SK-N-SH (cell line): Measurements from ENCODE around the gene PPP2R2B. TPM values are rescaled to one million over a fixed set of nuclear protein-coding genes. Genes with fewer than 3 reads are reported as not detected.

Source experiments
- CTCF ChIA-PET: fragments of 300-600, 350-600 bp; formaldehyde crosslinking; extraction: SDS; loops from one replicate; lab custom pipeline; 2021; lab: Yijun Ruan, JAX
- POLR2A ChIA-PET: fragments of 350-600 bp; sonication (Branson Sonifier 250); formaldehyde crosslinking; extraction: SDS; loops from one replicate; lab custom pipeline; 2020; ENCODE audit warnings: antibody characterized with exemption, inconsistent platforms; lab: Yijun Ruan, JAX
- DNase-seq: peaks from one replicate; pipeline ENCODE4 v3.0.0; 2012
- H2AFZ ChIP-seq: fragments of 200-600 bp; sonication (generic); 2 replicates; pipeline ENCODE4 v1.8.1; 2016; ENCODE audit warnings: antibody characterized with exemption, mild to moderate bottlenecking, low read depth
- H3F3A ChIP-seq: fragments of 200-600 bp; sonication (generic); replicated peaks from 2 replicates; pipeline ENCODE3; 2016; ENCODE audit warnings: antibody characterized with exemption, mild to moderate bottlenecking; ENCODE audit not compliant: insufficient read depth
- H3K27ac ChIP-seq, 2 experiments: fragments of 200-500 bp in 1 of 2; fragments of 200-600 bp in 1 of 2; sonication (Bioruptor generic) in 1 of 2; sonication (generic), shearing (Covaris generic) in 1 of 2; 2 replicates each; pipeline versions ENCODE4 v1.5.1 to v1.6.1; 2014 to 2016; ENCODE audit warnings: low read depth in 2 of 2, inconsistent platforms in 1 of 2, low read length in 1 of 2, mild to moderate bottlenecking in 1 of 2, mixed read lengths in 1 of 2
- H3K27me3 ChIP-seq: fragments of 200-600 bp; sonication (generic), shearing (Covaris generic); 2 replicates; pipeline ENCODE4 v1.6.1; 2016; ENCODE audit warnings: mixed run types; ENCODE audit not compliant: insufficient read depth
- H3K36me3 ChIP-seq, 2 experiments: fragments of 200-500 bp in 1 of 2; fragments of 200-600 bp in 1 of 2; sonication (Bioruptor generic) in 1 of 2; sonication (generic) in 1 of 2; replicated peaks in 1 of 2; 2 replicates each; pipeline versions ENCODE3 to v1.5.1; 2014 to 2016; ENCODE audit warnings: low read length in 1 of 2, mild to moderate bottlenecking in 1 of 2; ENCODE audit not compliant: insufficient read depth in 2 of 2, control insufficient read depth in 1 of 2
- H3K4me1 ChIP-seq, 2 experiments: fragments of 200-500 bp in 1 of 2; fragments of 200-600 bp in 1 of 2; sonication (Bioruptor generic) in 1 of 2; sonication (generic), shearing (Covaris generic) in 1 of 2; 2 replicates each; pipeline versions ENCODE4 v1.5.1 to v1.6.1; 2014 to 2016; ENCODE audit warnings: low read depth in 1 of 2, low read length in 1 of 2, mixed run types in 1 of 2; ENCODE audit not compliant: insufficient read depth in 2 of 2, control insufficient read depth in 1 of 2
- H3K4me2 ChIP-seq: fragments of 200-600 bp; sonication (generic), shearing (Covaris generic); 2 replicates; pipeline ENCODE4 v1.6.1; 2017; ENCODE audit warnings: mixed run types
- H3K4me3 ChIP-seq, 2 experiments: fragments of 200-500 bp in 1 of 2; fragments of 200-600 bp in 1 of 2; sonication (Bioruptor generic) in 1 of 2; sonication (generic), shearing (Covaris generic) in 1 of 2; 2 replicates each; pipeline versions ENCODE4 v1.5.1 to v1.8.1; 2014 to 2016; ENCODE audit warnings: low read depth in 2 of 2, inconsistent platforms in 1 of 2, low read length in 1 of 2, mild to moderate bottlenecking in 1 of 2, mixed read lengths in 1 of 2, moderate library complexity in 1 of 2
- H3K79me2 ChIP-seq: fragments of 200-600 bp; sonication (generic); 2 replicates; pipeline ENCODE4 v1.8.1; 2017; ENCODE audit warnings: mild to moderate bottlenecking; ENCODE audit not compliant: insufficient read depth
- H3K9ac ChIP-seq: fragments of 200-600 bp; sonication (generic); 2 replicates; pipeline ENCODE4 v1.6.1; 2017; ENCODE audit warnings: mixed run types
- H3K9me2 ChIP-seq: fragments of 200-600 bp; sonication (generic); 2 replicates; pipeline ENCODE4 v1.6.1; 2017; ENCODE audit warnings: mixed run types
- H3K9me3 ChIP-seq: fragments of 200-600 bp; sonication (generic); 2 replicates; pipeline ENCODE4 v1.6.1; 2017; ENCODE audit warnings: mixed run types, mild to moderate bottlenecking, moderate library complexity
- H4K20me1 ChIP-seq: fragments of 200-600 bp; sonication (generic); 2 replicates; pipeline ENCODE4 v1.6.1; 2017; ENCODE audit warnings: mild to moderate bottlenecking, mixed run types; ENCODE audit not compliant: insufficient read depth
- EP300 ChIP-seq, 2 experiments: IDR thresholded peaks; 2 replicates each; pipeline versions ENCODE4 v1.4.0 to v1.6.1; 2012; ENCODE audit warnings: borderline replicate concordance in 1 of 2, low read depth in 1 of 2, low read length in 1 of 2
- EZH2phosphoT487 ChIP-seq: fragments of 200-600 bp; sonication (generic); IDR thresholded peaks from 2 replicates; pipeline ENCODE4 v1.6.1; 2017; ENCODE audit warnings: low read depth, mixed run types, mild to moderate bottlenecking, antibody characterized with exemption, moderate library complexity, borderline replicate concordance
- FOSL2 ChIP-seq: IDR thresholded peaks from 2 replicates; pipeline ENCODE4 v1.4.0; 2012; ENCODE audit warnings: low read depth, mild to moderate bottlenecking, moderate library complexity, borderline replicate concordance
- FOXJ3 ChIP-seq: sonication (generic); formaldehyde crosslinking; IDR thresholded peaks from 2 replicates; pipeline ENCODE4 v1.5.1; 2020; ENCODE audit warnings: mild to moderate bottlenecking, missing genetic modification reagents
- FOXM1 ChIP-seq: IDR thresholded peaks from 2 replicates; pipeline ENCODE4 v1.4.0; 2012; ENCODE audit warnings: low read depth, mild to moderate bottlenecking
- GABPA ChIP-seq: IDR thresholded peaks from 2 replicates; pipeline ENCODE4 v1.4.0; 2012; ENCODE audit warnings: low read depth, mild to moderate bottlenecking
- POLR2AphosphoS5 ChIP-seq: IDR thresholded peaks from 2 replicates; pipeline ENCODE4 v1.6.1; 2012; ENCODE audit warnings: low read depth, low read length
- RCOR1 ChIP-seq: fragments of 150-350 bp; IDR thresholded peaks from 2 replicates; pipeline ENCODE4 v1.6.1; 2017; ENCODE audit warnings: antibody characterized with exemption, low read length
- RFX5 ChIP-seq: IDR thresholded peaks from 2 replicates; pipeline ENCODE4 v1.6.1; 2012; ENCODE audit warnings: mild to moderate bottlenecking, improper control_type of control experiment, low read length
- SIN3A ChIP-seq: IDR thresholded peaks from 2 replicates; pipeline ENCODE4 v1.6.1; 2012; ENCODE audit warnings: low read depth, mild to moderate bottlenecking, low read length, moderate library complexity, borderline replicate concordance
- TEAD4 ChIP-seq: IDR thresholded peaks from 2 replicates; pipeline ENCODE4 v1.4.0; 2012; ENCODE audit warnings: mild to moderate bottlenecking, borderline replicate concordance; ENCODE audit not compliant: insufficient read depth
- YY1 ChIP-seq: IDR thresholded peaks from 2 replicates; pipeline ENCODE4 v1.4.0; 2012; ENCODE audit warnings: low read depth, mild to moderate bottlenecking
- WGBS: methylation state at CpG from one replicate; pipeline ENCODE4 v1.1.6; 2017; ENCODE audit warnings: low lambda C conversion rate; 5-methylcytosine and 5-hydroxymethylcytosine counted together
- polyA plus RNA-seq, 3 experiments: library from polyadenylated mRNA; depleted of rRNA; stranded (reverse); fragments of >200 nt; gene quantifications; 2 replicates each; pipeline ENCODE4 v1.2.3, GENCODE V29; 2012
- TF ChIP-seq, protein P1 (sequence below): IDR thresholded peaks from 2 replicates; pipeline ENCODE4 v1.6.1; 2012; ENCODE audit warnings: mild to moderate bottlenecking, low read depth, low read length, moderate library complexity
- TF ChIP-seq, protein P2 (sequence below): fragments of 150-350 bp; IDR thresholded peaks from 2 replicates; pipeline ENCODE4 v1.6.1; 2017; ENCODE audit warnings: antibody characterized with exemption, low read length, low read depth, borderline replicate concordance
- TF ChIP-seq, protein P3 (sequence below): IDR thresholded peaks from 2 replicates; pipeline ENCODE4 v1.4.0; 2012; ENCODE audit warnings: low read depth, borderline replicate concordance
- TF ChIP-seq, protein P4 (sequence below): fragments of 200-600 bp; sonication (generic); IDR thresholded peaks from 2 replicates; pipeline ENCODE4 v1.6.1; 2017; ENCODE audit warnings: antibody characterized with exemption, mild to moderate bottlenecking, moderate library complexity

The PPP2R2B gene
- polyA plus RNA-seq, 1 of the 3 experiments (the other 2 are of a cell fraction): 11.4 TPM

DNA sequence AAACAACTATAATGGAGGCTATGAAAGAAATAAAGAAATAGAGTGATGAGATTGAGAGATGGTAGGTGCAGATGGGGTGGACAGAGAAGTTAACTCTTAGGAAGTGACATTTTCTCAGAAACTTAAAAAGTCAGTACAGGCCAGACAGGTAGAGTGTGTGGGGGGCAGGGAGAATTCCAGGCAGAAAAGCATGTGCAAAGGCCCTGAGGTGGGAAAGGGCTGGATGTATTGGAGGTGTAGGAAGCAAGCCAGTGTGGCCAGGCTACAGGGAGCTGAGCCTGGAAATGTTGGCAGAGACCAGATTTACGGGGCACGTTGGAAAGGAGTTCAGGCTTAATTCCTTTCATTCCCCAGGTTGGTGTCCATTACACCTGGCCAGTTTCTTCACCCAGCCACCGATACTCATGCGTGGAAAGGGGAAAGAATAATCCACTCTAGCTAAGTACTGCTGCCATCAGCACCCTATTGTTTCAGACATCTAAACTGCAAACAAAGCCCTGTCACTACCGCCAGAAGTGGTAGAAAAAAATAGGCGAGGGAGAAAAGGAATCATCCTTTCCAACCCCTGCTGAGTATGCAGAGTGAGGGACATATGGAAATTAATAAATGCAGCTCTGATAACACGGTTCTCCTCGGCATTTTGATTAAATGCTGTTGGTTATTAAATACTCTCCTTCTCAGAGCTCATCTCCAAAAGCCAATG lies 245.8 kb downstream of the PPP2R2B start:
- Histone ChIP-seq H3K9me2 (no peaks in the 10 kb centered on the region), H3K36me3 (peaks cover 0 to 2% of the 10 kb centered on the region in 2 experiments), H3K4me1 (peaks cover 0 to 12% of the 10 kb centered on the region in 2 experiments; a peak in 1 of 4 replicates), H3K4me3 (no peak overlapping the region), H3K9me3 (no peaks in the 10 kb centered on the region), H3K4me2 (no peak overlapping the region), H2AFZ (no peak overlapping the region), H4K20me1 (no peaks in the 10 kb centered on the region), H3K9ac (no peak overlapping the region), H3K27me3 (no peaks in the 10 kb centered on the region), H3K79me2 (no peaks in the 10 kb centered on the region), H3F3A (no peaks in the 10 kb centered on the region), H3K27ac (no peak overlapping the region)
- 75% methylated on average over 8 of the region's 8 CpGs for WGBS
- ChIA-PET CTCF (interaction anchor here (0.6 to 2.6 kb wide), 3 partner anchors 196 to 333 kb away, joined by 3 to 12 read pairs (median 3); no protein-coding TSS in a partner anchor), POLR2A (no interaction called here)
- DNase-seq: no peak
- no peak for TF ChIP-seq FOSL2
- TF ChIP-seq, protein P1, sequence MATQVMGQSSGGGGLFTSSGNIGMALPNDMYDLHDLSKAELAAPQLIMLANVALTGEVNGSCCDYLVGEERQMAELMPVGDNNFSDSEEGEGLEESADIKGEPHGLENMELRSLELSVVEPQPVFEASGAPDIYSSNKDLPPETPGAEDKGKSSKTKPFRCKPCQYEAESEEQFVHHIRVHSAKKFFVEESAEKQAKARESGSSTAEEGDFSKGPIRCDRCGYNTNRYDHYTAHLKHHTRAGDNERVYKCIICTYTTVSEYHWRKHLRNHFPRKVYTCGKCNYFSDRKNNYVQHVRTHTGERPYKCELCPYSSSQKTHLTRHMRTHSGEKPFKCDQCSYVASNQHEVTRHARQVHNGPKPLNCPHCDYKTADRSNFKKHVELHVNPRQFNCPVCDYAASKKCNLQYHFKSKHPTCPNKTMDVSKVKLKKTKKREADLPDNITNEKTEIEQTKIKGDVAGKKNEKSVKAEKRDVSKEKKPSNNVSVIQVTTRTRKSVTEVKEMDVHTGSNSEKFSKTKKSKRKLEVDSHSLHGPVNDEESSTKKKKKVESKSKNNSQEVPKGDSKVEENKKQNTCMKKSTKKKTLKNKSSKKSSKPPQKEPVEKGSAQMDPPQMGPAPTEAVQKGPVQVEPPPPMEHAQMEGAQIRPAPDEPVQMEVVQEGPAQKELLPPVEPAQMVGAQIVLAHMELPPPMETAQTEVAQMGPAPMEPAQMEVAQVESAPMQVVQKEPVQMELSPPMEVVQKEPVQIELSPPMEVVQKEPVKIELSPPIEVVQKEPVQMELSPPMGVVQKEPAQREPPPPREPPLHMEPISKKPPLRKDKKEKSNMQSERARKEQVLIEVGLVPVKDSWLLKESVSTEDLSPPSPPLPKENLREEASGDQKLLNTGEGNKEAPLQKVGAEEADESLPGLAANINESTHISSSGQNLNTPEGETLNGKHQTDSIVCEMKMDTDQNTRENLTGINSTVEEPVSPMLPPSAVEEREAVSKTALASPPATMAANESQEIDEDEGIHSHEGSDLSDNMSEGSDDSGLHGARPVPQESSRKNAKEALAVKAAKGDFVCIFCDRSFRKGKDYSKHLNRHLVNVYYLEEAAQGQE: no peak
- TF ChIP-seq, protein P2, sequence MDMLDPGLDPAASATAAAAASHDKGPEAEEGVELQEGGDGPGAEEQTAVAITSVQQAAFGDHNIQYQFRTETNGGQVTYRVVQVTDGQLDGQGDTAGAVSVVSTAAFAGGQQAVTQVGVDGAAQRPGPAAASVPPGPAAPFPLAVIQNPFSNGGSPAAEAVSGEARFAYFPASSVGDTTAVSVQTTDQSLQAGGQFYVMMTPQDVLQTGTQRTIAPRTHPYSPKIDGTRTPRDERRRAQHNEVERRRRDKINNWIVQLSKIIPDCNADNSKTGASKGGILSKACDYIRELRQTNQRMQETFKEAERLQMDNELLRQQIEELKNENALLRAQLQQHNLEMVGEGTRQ: no peak
- TF ChIP-seq YY1: no peak
- no peak for TF ChIP-seq RFX5

DNA sequence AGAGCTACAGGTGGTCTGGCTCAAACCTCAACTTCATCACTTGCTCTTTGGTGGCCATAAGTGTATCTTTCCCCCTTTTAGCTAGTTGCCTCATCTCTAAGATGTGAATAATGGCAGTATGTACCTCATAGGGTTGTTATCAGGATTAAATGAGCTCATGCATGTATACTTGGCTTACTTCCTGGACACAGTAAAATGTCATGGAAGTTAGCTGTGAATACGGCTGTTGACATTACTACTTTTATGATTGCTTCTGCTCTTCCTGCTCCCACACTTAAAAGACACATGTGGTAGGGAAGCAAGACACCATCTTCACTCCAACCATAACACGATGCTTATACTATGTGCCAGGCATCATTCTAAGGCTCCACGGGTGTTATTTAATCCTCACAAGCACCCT lies 248.1 kb downstream of the PPP2R2B start:
- no peak overlapping the region for H3K4me3 ChIP-seq
- CTCF ChIA-PET: no interaction called here
- H3K9ac ChIP-seq: no peak overlapping the region
- 79% methylated on average over 3 of the region's 3 CpGs for WGBS
- no peaks in the 10 kb centered on the region for H3K9me2 ChIP-seq
- no peaks in the 10 kb centered on the region for H4K20me1 ChIP-seq
- TF ChIP-seq FOXJ3 (CRISPR knock-in tag) (no peak), EZH2phosphoT487 (no peak), GABPA (no peak), RFX5 (no peak), EP300 (IDR thresholded peaks at IDR 0.05; ENCODE audit: borderline replicate concordance in 1 of 2, low read depth in 1 of 2, low read length in 1 of 2) (no peak), YY1 (no peak), SIN3A (no peak), RCOR1 (no peak), POLR2AphosphoS5 (no peak), TEAD4 (no peak), FOXM1 (no peak)
- TF ChIP-seq, protein P3, sequence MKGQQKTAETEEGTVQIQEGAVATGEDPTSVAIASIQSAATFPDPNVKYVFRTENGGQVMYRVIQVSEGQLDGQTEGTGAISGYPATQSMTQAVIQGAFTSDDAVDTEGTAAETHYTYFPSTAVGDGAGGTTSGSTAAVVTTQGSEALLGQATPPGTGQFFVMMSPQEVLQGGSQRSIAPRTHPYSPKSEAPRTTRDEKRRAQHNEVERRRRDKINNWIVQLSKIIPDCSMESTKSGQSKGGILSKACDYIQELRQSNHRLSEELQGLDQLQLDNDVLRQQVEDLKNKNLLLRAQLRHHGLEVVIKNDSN: no peak
- TF ChIP-seq, protein P4, sequence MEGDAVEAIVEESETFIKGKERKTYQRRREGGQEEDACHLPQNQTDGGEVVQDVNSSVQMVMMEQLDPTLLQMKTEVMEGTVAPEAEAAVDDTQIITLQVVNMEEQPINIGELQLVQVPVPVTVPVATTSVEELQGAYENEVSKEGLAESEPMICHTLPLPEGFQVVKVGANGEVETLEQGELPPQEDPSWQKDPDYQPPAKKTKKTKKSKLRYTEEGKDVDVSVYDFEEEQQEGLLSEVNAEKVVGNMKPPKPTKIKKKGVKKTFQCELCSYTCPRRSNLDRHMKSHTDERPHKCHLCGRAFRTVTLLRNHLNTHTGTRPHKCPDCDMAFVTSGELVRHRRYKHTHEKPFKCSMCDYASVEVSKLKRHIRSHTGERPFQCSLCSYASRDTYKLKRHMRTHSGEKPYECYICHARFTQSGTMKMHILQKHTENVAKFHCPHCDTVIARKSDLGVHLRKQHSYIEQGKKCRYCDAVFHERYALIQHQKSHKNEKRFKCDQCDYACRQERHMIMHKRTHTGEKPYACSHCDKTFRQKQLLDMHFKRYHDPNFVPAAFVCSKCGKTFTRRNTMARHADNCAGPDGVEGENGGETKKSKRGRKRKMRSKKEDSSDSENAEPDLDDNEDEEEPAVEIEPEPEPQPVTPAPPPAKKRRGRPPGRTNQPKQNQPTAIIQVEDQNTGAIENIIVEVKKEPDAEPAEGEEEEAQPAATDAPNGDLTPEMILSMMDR: no peak
- DNase-seq: no peak
- no peak overlapping the region for H2AFZ ChIP-seq
- no peaks in the 10 kb centered on the region for H3K9me3 ChIP-seq
- H3K4me2 ChIP-seq: no peak overlapping the region
- H3K79me2 ChIP-seq: no peaks in the 10 kb centered on the region
- no peaks in the 10 kb centered on the region for H3K27me3 ChIP-seq
- H3K27ac ChIP-seq: no peak overlapping the region
- H3F3A ChIP-seq: no peaks in the 10 kb centered on the region
- H3K4me1 ChIP-seq: peaks cover 0 to 12% of the 10 kb centered on the region in 2 experiments; a peak in 1 of 4 replicates
- POLR2A ChIA-PET: no interaction called here
- H3K36me3 ChIP-seq: no peaks in the 10 kb centered on the region
